ENCODE results near the gene ZNF837. TPM values are rescaled to one million over a fixed set of nuclear protein-coding genes. Genes with fewer than 3 reads are reported as not detected.

ZNF837 gene
- total and polyA plus RNA-seq, 2 donors (not counting 1 experiment from before 2014, with no cell fraction given): 0.27 to 1.8 TPM

- Histone ChIP-seq H2AFZ (ENCODE audit: low read length) (peak overlapping the region; percentile 94), H3K4me3 (replicated peaks in 1 of 4; ENCODE audit: control extremely low read depth in 1 of 4, insufficient read depth in 1 of 4, low read depth in 3 of 4, low read length in 4 of 4) (peak overlapping the region; percentile 92 to 99 (median 96))
Measured at GRCh38 chr19:58326501-58326913, 54.3 kb downstream of the ZNF837 start.

GRCh38 chr19:58325311-58326022, 55.4 kb downstream of the ZNF837 start:
- TF ChIP-seq CTCF (conservative IDR thresholded peaks at IDR 0.05 in 1 of 2, IDR thresholded peaks at IDR 0.05 in 1 of 2; ENCODE audit: low read depth in 1 of 2, low read length in 2 of 2): no peak
- TF ChIP-seq EZH2 (IDR thresholded peaks at IDR 0.05; ENCODE audit: low read length, missing control alignments): no peak
- Histone ChIP-seq H4K20me1 (ENCODE audit: control insufficient read depth, extremely low read depth, insufficient read depth, low read length) (no peaks in the 10 kb centered on the region), H3K36me3 (ENCODE audit: control insufficient read depth, insufficient read depth, low read length) (no peaks in the 10 kb centered on the region), H3K79me2 (ENCODE audit: control insufficient read depth, insufficient read depth, low read length) (peaks cover 29% of the 10 kb centered on the region), H3K27me3 (ENCODE audit: control insufficient read depth, insufficient read depth, low read length) (no peaks in the 10 kb centered on the region), H3K27ac (ENCODE audit: insufficient read depth, low read length) (peak overlapping the region; percentile 96), H3K4me3 (replicated peaks in 1 of 4; ENCODE audit: control extremely low read depth in 1 of 4, insufficient read depth in 1 of 4, low read depth in 3 of 4, low read length in 4 of 4) (peak overlapping the region; percentile 92 to 99 (median 96)), H3K9ac (ENCODE audit: insufficient read depth, low read length) (no peak overlapping the region), H3K4me1 (ENCODE audit: control insufficient read depth, extremely low read depth, insufficient read depth, low read length) (peaks cover 8% of the 10 kb centered on the region), H3K9me3 (ENCODE audit: control insufficient read depth, insufficient read depth, low read depth, low read length) (no peaks in the 10 kb centered on the region), H3K4me2 (ENCODE audit: extremely low read depth, insufficient read depth, low read length) (peak overlapping the region; percentile 76), H2AFZ (ENCODE audit: low read length) (no peak overlapping the region)
- peak in 1 of 2 donors; percentile 42 for DNase-seq (ENCODE audit: low read depth in 2 of 2)

More at GRCh38 chr19:58326501-58326913, 54.3 kb downstream of the ZNF837 start:
- Histone ChIP-seq H3K27me3 (ENCODE audit: control insufficient read depth, insufficient read depth, low read length) (no peaks in the 10 kb centered on the region), H3K4me1 (ENCODE audit: control insufficient read depth, extremely low read depth, insufficient read depth, low read length) (peaks cover 8% of the 10 kb centered on the region), H3K27ac (ENCODE audit: insufficient read depth, low read length) (peak overlapping the region; percentile 96), H3K9ac (ENCODE audit: insufficient read depth, low read length) (peak overlapping the region; percentile 83), H3K9me3 (ENCODE audit: control insufficient read depth, insufficient read depth, low read depth, low read length) (no peaks in the 10 kb centered on the region), H3K36me3 (ENCODE audit: control insufficient read depth, insufficient read depth, low read length) (no peaks in the 10 kb centered on the region), H4K20me1 (ENCODE audit: control insufficient read depth, extremely low read depth, insufficient read depth, low read length) (no peaks in the 10 kb centered on the region), H3K79me2 (ENCODE audit: control insufficient read depth, insufficient read depth, low read length) (peaks cover 29% of the 10 kb centered on the region), H3K4me2 (ENCODE audit: extremely low read depth, insufficient read depth, low read length) (peak overlapping the region; percentile 76)
- DNase-seq (ENCODE audit: low read depth in 2 of 2): no peak
- TF ChIP-seq EZH2 (IDR thresholded peaks at IDR 0.05; ENCODE audit: low read length, missing control alignments) (no peak), CTCF (conservative IDR thresholded peaks at IDR 0.05 in 1 of 2, IDR thresholded peaks at IDR 0.05 in 1 of 2; ENCODE audit: low read depth in 1 of 2, low read length in 2 of 2) (no peak)

GRCh38 chr19:58319241-58319640, 61.6 kb downstream of the ZNF837 start:
- Histone ChIP-seq H3K27ac (ENCODE audit: insufficient read depth, low read length) (no peak overlapping the region), H3K9me3 (ENCODE audit: control insufficient read depth, insufficient read depth, low read depth, low read length) (no peaks in the 10 kb centered on the region), H3K36me3 (ENCODE audit: control insufficient read depth, insufficient read depth, low read length) (peaks cover 8% of the 10 kb centered on the region), H3K4me1 (ENCODE audit: control insufficient read depth, extremely low read depth, insufficient read depth, low read length) (no peaks in the 10 kb centered on the region), H3K27me3 (ENCODE audit: control insufficient read depth, insufficient read depth, low read length) (no peaks in the 10 kb centered on the region), H2AFZ (ENCODE audit: low read length) (no peak overlapping the region), H3K79me2 (ENCODE audit: control insufficient read depth, insufficient read depth, low read length) (no peaks in the 10 kb centered on the region), H4K20me1 (ENCODE audit: control insufficient read depth, extremely low read depth, insufficient read depth, low read length) (no peaks in the 10 kb centered on the region), H3K4me3 (replicated peaks in 1 of 4; ENCODE audit: control extremely low read depth in 1 of 4, insufficient read depth in 1 of 4, low read depth in 3 of 4, low read length in 4 of 4) (no peak overlapping the region), H3K9ac (ENCODE audit: insufficient read depth, low read length) (no peak overlapping the region), H3K4me2 (ENCODE audit: extremely low read depth, insufficient read depth, low read length) (no peak overlapping the region)
- no peak for DNase-seq (ENCODE audit: low read depth in 2 of 2)
- no peak for TF ChIP-seq EZH2 (IDR thresholded peaks at IDR 0.05; ENCODE audit: low read length, missing control alignments)
- TF ChIP-seq CTCF (conservative IDR thresholded peaks at IDR 0.05 in 1 of 2, IDR thresholded peaks at IDR 0.05 in 1 of 2; ENCODE audit: low read depth in 1 of 2, low read length in 2 of 2): no peak
